Measurements from ENCODE around the gene RNF8.
"Not testable (repeated sequence)": the region's sequence is repeated elsewhere in the genome, so short reads cannot be mapped to it uniquely, and the experiment has no call there.

The RNF8 gene

GRCh38 chr6:37393381-37393929, 39.7 kb downstream of the RNF8 start:
- no peak for DNase-seq (ENCODE audit: extremely low read depth in 1 of 2, low read depth in 1 of 2)

DNA sequence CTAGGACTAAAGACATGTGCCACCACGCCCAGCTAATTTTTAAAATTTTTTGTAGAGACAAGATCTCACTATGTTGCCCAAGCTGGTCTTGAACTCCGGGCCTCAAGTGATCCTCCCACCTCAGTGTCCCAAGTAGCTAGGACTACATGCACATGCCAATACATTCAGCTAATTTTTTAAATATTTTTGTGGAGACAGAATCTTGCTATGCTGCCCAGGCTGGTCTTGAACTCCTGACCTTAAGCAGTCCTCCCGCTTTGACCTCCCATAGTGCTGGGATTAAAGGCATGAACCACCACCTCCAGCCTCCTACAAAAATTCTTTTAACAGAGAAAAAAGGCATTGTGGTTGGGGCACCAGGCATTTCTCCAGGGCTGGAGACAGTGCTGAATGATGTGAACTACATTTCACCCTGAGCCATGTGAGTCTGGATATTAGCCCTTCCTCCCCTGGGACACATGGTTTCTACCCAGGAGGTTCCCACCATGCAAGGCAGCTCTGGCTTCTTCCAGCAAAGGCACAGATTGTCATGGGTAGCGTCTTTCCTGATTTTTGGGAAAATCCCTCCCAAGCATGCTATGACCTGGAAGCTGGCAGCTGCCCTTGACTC, 42.9 kb downstream of the RNF8 start:
- no peak for DNase-seq (ENCODE audit: extremely low read depth in 1 of 2, low read depth in 1 of 2)

DNA sequence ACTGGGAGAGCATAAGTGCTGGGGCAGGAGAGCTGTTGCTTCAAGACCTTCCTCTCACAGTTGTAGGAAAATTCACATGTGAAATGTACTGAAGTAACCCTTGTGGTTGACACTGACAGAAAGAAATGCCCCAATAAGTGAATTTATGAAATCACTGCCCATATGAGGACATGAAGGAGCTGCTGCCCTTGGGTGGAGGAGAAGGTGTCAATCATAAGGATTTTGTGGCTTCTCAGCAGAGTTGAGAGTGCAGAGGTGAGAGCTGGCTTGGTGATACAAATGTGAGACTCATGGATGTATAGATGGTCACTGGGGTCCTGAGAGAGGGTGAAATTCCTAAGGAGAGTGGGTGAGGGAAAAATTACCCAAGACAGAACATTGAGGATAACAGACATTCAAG, 45.3 kb downstream of the RNF8 start:
- DNase-seq (ENCODE audit: extremely low read depth in 1 of 2, low read depth in 1 of 2), result no peak

DNA sequence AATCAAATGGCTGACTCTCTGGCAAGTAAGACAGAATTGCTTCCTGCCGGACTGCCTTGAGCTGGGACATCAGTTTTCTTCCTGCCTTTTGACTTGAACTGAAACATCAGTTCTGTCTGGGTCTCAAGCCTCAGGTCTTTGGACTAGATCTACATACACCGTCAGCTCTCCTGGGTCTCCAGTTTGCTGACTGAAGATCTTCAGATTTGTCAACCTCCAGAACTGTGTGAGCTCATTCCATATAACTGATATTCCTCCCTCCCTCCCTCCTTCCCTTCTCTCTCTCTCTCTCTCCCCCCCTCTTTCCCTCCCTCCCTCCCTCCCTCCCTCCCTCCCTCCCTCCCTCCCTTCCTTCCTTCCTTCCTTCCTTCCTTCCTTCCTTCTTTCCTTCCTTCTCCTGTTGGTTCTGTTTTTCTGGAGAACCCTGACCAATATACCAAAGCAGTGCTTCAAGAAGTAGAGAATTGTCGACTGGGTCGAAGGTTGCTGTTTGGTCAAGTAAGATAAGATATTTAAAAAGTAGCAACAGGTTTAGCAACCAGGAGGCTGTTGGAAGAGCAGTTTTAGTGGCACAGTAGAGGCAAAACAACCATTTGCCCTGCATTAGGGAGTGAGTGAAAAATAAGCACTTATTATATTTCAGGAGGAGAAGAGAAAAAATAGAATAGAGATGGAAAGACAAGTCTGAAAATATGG, 46.2 kb downstream of the RNF8 start:
- no peak for DNase-seq (ENCODE audit: extremely low read depth in 1 of 2, low read depth in 1 of 2)

- DNase-seq (ENCODE audit: extremely low read depth in 1 of 2, low read depth in 1 of 2), result not testable (repeated sequence)
Measured at GRCh38 chr6:37401658-37402057, 47.9 kb downstream of the RNF8 start.

DNA sequence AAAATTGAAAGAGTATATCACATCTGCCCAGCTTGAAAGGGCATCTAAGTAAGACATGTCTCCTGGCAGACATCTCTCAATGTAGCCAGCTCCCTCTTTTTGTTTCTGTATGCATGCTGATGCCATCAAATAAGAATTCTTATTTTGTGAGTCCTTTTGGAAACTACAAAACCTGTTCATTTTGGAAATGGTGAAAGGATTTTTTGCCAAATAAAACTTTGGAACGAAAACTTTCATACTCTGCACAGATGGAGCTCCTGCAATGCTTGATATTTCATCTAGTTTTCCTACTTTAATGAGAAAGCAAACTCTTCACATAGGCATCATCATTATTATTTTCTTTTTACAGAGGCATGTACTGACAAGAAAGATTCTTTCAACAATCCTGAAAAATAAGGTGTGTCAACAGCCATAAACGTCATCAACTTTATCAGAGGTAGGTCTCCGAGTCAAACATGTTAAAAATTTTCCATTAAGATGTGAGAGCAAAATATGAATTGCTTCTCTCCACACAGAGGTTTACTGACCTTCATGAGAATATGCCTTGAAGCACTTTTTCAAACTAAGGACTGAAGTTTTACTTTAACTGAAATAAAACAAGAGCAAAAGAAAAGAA, 53.1 kb downstream of the RNF8 start:
- DNase-seq (ENCODE audit: extremely low read depth in 1 of 2, low read depth in 1 of 2), result no peak

DNA sequence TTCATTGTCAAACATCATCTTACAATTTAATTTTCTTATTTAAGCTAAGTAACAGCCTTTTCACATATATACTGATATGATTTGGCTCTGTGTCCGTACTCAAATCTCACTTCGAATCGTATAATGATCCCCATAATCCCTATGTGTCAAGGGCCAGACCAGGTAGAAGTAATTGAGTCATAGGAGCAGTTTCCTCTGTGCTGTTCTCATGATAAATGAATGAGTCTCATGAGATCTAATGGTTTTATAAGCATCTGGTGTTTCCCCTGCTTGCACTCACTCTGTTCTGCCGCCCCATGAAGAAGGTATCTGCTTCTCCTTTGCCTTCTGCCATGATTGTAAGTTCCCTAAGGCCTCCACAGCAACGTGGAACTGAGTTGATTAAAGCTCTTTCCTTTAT, 54.2 kb downstream of the RNF8 start:
- no peak for DNase-seq (ENCODE audit: extremely low read depth in 1 of 2, low read depth in 1 of 2)

- no peak for DNase-seq (ENCODE audit: extremely low read depth in 1 of 2, low read depth in 1 of 2)
Measured at GRCh38 chr6:37409501-37409900, 55.7 kb downstream of the RNF8 start.

- DNase-seq (ENCODE audit: extremely low read depth in 1 of 2, low read depth in 1 of 2), result no peak
Measured at GRCh38 chr6:37417393-37417792, 63.6 kb downstream of the RNF8 start.

- DNase-seq (ENCODE audit: extremely low read depth in 1 of 2, low read depth in 1 of 2), result no peak
Measured at GRCh38 chr6:37418722-37419121, 64.9 kb downstream of the RNF8 start.

DNA sequence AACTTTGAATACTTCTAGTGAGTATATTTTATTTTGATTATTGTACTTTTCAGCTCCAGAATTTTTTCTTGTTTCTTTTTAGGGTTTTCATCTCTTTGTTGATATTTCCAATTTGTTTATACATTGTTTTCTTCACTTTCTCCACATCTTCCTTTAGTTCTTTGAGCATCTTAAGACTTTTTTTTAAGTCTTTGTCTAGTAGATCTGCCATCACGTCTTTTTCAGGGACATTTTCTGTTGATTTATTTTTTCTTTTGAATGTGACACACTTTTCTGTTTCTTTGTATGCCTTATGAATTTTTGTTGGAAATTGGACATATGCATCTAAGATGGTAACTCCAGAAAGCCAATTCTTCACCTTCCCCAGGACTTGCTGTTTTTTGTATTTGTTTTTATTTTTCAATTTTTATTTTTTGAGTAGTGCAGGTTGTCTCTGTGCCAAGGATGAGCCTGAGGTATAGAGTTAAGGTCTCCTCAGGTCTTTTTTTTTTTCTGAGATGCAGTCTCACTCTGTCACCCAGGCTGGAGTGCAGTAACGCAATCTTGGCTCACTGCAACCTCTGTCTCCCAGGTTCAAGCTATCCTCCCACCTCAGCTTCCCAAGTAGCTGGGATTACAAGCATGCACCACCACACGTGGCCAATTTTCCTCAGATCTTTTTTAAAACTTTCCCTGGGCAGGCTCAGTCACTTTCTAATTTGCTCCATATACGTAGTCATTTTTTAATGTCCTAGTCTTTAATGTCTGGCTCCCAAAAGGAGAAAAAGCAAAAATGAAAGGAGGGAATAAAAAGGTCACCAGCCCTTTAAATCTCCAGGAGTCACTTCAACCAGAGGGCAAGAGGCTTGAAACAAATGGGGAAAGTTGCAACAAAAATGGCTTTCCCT, 72.5 kb downstream of the RNF8 start:
- DNase-seq (ENCODE audit: extremely low read depth in 1 of 2, low read depth in 1 of 2), result no peak

GRCh38 chr6:37426945-37427510, 73.2 kb downstream of the RNF8 start:
- no peak for DNase-seq (ENCODE audit: extremely low read depth in 1 of 2, low read depth in 1 of 2)

GRCh38 chr6:37429352-37429750, 75.6 kb downstream of the RNF8 start:
- no peak for DNase-seq (ENCODE audit: extremely low read depth in 1 of 2, low read depth in 1 of 2)

DNA sequence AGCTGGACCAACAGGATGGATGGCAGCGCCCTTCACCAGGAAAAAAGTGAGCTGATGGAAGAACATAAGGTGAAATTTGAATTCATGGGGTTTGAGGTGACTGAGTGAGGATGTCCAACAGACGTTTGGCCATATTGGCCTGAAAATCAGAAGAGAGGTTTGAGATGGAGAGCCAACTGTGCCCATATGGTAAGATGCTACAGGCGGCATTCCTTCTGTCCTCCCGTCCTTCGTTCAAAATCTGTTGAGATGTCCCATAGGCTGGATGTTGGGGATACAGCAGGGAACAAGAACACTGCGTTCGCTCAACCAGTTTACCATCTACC, 78.8 kb downstream of the RNF8 start:
- DNase-seq (ENCODE audit: extremely low read depth in 1 of 2, low read depth in 1 of 2), result no peak

GRCh38 chr6:37432916-37433656, 79.3 kb downstream of the RNF8 start, which contains the start of gene CMTR1:
Gene CMTR1, plus strand, starts transcription at chr6:37433221. Its CDS starts 2,409 bp downstream, at chr6:37435630.
- peak; percentile 92 to 96 for DNase-seq (ENCODE audit: extremely low read depth in 1 of 2, low read depth in 1 of 2)

DNA sequence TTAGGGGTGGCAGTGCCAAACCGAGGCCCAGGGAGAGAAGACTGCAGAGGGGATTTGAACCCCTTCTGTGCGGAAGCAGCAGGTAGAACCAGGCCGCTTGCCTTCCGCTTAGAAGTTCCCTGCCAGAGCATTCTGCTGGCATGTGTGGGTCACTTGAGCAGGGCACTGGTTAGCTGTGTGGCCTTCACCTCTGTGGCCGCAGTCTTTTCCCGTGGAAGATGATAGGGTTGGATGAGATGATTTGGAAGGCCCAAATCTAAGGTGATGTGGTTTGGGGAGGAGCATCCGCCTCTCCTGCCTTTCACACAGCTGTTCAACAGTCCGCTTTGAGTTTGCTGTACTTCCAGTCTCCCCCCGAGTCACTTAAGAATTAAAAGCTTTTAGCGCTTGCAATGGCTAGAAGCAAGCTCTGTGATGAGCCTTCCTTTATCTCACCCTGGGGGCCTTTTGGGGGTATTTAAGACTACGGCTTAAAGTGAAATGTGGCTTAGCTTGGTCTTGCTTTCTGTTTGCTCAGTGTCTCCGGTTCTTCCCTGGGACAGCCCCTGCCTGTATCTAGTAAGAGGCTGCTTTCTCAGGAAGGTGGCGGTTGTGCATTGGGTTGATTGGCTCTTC, 80.0 kb downstream of the RNF8 start:
- peak in 1 of 2 donors; percentile 1 for DNase-seq (ENCODE audit: extremely low read depth in 1 of 2, low read depth in 1 of 2)

DNA sequence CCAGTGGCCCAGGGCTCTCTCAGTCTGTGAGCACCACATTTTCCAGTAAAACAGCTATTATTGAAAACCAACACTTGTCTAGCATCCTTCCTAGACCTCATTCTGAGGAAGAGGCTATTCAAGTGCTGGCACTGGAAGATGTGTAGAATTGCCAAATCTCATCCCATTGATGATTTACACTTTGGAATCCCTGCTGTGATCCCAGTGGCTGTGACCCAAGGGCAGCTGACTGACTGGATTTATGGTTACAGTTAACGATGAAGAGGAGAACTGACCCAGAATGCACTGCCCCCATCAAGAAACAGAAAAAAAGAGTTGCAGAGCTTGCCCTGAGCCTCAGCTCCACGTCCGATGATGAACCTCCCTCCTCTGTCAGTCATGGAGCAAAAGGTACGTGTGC, 81.6 kb downstream of the RNF8 start:
- no peak for DNase-seq (ENCODE audit: extremely low read depth in 1 of 2, low read depth in 1 of 2)

- no peak for DNase-seq (ENCODE audit: extremely low read depth in 1 of 2, low read depth in 1 of 2)
Measured at GRCh38 chr6:37435816-37436215, 82.0 kb downstream of the RNF8 start.

DNA sequence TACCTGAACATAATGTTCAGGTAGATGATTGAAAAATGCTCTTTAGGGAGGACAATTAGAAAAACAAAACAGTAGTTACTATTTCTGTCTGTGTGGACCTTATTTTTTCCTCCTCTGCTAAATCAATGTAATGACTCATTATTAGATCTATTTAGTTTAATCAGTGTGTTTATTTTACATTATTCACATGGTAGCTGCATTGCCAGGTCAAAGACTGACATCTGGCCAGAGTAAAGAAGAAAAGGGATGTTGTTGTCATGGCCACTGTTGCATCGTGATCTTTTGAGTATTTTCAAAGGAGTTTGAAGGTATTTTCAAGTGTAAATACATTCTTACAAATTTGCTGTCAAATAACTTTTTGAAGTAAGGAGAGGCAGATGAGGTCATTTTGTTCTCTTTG, 85.1 kb downstream of the RNF8 start:
- DNase-seq (ENCODE audit: extremely low read depth in 1 of 2, low read depth in 1 of 2), result no peak

DNA sequence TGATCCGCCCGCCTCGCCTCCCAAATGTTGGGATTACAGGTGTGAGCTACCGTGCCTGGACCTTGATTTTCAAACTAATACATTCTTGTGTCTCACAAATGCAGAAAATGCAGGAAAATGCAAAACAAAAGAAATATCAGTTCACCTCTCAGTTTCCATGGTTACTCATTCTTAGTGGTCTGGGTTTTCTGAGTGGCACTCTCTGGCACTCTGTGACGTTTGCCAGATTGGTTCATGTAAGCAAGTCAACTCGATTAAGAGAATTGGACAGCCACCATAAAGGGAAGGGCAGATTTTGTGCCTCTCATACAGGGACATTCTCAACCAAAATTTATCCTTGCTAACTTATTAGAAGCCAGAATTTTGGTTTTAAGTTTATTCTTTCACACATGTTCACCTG, 87.9 kb downstream of the RNF8 start:
- no peak for DNase-seq (ENCODE audit: extremely low read depth in 1 of 2, low read depth in 1 of 2)

All from activated CD8-positive, alpha-beta memory T cell treated with anti-CD3 and anti-CD28 coated beads for 1 hour (primary cell).